Prostate gland (tissue), 2 donors: ENCODE data around the gene GRIN2B.

Source experiments
- POLR2A ChIP-seq: fragments of 450-650 bp; IDR thresholded peaks from one replicate; pipeline ENCODE4 v1.6.1; 2016; ENCODE audit warnings: antibody characterized with exemption, mild to moderate bottlenecking
- TF ChIP-seq, protein P1 (sequence below), 4 experiments: fragments of 200-600 bp in 2 of 4; fragments of 450-650 bp in 2 of 4; sonication (generic) in 2 of 4; IDR thresholded peaks; 1 replicate in 3 of 4; 2 replicates in 1 of 4; pipeline ENCODE4 v1.5.1; 2016 to 2019; ENCODE audit warnings: antibody characterized with exemption in 4 of 4, mild to moderate bottlenecking in 2 of 4, moderate library complexity in 2 of 4

DNA sequence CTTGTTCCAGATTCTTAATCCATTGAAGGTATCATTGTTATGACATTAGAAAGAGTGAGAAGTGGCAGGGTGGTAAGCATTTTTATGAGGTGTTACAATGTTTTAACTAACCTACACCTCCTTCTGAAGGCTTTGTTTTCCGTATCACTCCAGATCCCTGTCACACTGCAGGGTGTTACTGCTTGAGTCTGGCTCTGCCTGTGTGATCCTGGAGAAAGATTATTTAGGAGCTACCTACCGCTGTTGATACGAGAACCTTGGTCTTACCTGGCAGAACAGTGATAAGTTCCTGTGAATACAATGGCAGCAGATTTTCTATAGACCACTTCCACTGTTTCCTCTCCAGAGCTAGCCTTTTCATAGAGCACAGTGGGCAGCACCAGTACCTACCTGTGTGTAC lies 36.2 kb downstream of the GRIN2B start:
- TF ChIP-seq, protein P1, sequence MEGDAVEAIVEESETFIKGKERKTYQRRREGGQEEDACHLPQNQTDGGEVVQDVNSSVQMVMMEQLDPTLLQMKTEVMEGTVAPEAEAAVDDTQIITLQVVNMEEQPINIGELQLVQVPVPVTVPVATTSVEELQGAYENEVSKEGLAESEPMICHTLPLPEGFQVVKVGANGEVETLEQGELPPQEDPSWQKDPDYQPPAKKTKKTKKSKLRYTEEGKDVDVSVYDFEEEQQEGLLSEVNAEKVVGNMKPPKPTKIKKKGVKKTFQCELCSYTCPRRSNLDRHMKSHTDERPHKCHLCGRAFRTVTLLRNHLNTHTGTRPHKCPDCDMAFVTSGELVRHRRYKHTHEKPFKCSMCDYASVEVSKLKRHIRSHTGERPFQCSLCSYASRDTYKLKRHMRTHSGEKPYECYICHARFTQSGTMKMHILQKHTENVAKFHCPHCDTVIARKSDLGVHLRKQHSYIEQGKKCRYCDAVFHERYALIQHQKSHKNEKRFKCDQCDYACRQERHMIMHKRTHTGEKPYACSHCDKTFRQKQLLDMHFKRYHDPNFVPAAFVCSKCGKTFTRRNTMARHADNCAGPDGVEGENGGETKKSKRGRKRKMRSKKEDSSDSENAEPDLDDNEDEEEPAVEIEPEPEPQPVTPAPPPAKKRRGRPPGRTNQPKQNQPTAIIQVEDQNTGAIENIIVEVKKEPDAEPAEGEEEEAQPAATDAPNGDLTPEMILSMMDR (IDR thresholded peaks at IDR 0.05), result no peak
- no peak for TF ChIP-seq POLR2A
